Osteocyte (in vitro differentiated cells): Measurements from ENCODE around the gene BOLL. TPM values are rescaled to one million over a fixed set of nuclear protein-coding genes. Genes with fewer than 3 reads are reported as not detected.
A peak's percentile ranks its signal among the peaks of the same experiment; 100 is the strongest.

ENCODE experiments used
- DNase-seq: peaks from one replicate; pipeline ENCODE4 v3.0.0; 2021; ENCODE audit warnings: mixed read lengths; ENCODE audit not compliant: unreplicated experiment; ENCODE audit errors: extremely low spot score
- H3K27ac Mint-ChIP-seq: one replicate; pipeline ENCODE4 v1.8.0; 2021; ENCODE audit warnings: mild to moderate bottlenecking, mixed read lengths; ENCODE audit not compliant: unreplicated experiment
- H3K27me3 Mint-ChIP-seq: one replicate; pipeline ENCODE4 v1.8.0; 2021; ENCODE audit warnings: mixed read lengths; ENCODE audit not compliant: unreplicated experiment
- H3K36me3 Mint-ChIP-seq: one replicate; pipeline ENCODE4 v1.8.0; 2021; ENCODE audit warnings: mixed read lengths; ENCODE audit not compliant: unreplicated experiment
- H3K4me1 Mint-ChIP-seq: one replicate; pipeline ENCODE4 v1.8.0; 2021; ENCODE audit warnings: mixed read lengths; ENCODE audit not compliant: unreplicated experiment
- H3K4me3 Mint-ChIP-seq: one replicate; pipeline ENCODE4 v1.8.0; 2021; ENCODE audit warnings: mild to moderate bottlenecking, moderate library complexity, mixed read lengths; ENCODE audit not compliant: unreplicated experiment
- H3K9me3 Mint-ChIP-seq: one replicate; pipeline ENCODE4 v1.8.0; 2021; ENCODE audit warnings: mixed read lengths; ENCODE audit not compliant: unreplicated experiment
- CTCF ChIP-seq: fragments of 200-600 bp; sonication (generic); IDR thresholded peaks from 2 replicates; pipeline ENCODE4 v1.5.0; 2021; ENCODE audit warnings: antibody characterized with exemption, mild to moderate bottlenecking, moderate library complexity
- total RNA-seq: library from RNA; stranded (reverse); gene quantifications from 2 replicates; pipeline ENCODE4 v1.2.1, GENCODE V29; 2021

The BOLL gene
- total RNA-seq, 1 donor from 2014 or later = not detected

GRCh38 chr2:197708331-197708730 lies 76.8 kb downstream of the BOLL start:
- H3K9me3 Mint-ChIP-seq = no peaks in the 10 kb centered on the region
- no peaks in the 10 kb centered on the region for H3K27me3 Mint-ChIP-seq
- peaks cover 3% of the 10 kb centered on the region for H3K36me3 Mint-ChIP-seq
- DNase-seq = no peak
- H3K4me1 Mint-ChIP-seq = peaks cover 29% of the 10 kb centered on the region
- TF ChIP-seq CTCF = no peak
- H3K4me3 Mint-ChIP-seq = peak overlapping the region; percentile 18
- no peak overlapping the region for H3K27ac Mint-ChIP-seq

GRCh38 chr2:197707316-197708213 lies 77.6 kb downstream of the BOLL start:
- no peak for DNase-seq
- Mint-ChIP-seq H3K27me3 (no peaks in the 10 kb centered on the region), H3K4me3 (peak overlapping the region; percentile 84), H3K4me1 (peaks cover 29% of the 10 kb centered on the region), H3K36me3 (peaks cover 3% of the 10 kb centered on the region), H3K9me3 (no peaks in the 10 kb centered on the region), H3K27ac (no peak overlapping the region)
- peak; percentile 74 for TF ChIP-seq CTCF

- no peak for DNase-seq
- TF ChIP-seq CTCF = no peak
Measured at GRCh38 chr2:197706839-197707207, 78.3 kb downstream of the BOLL start.

GRCh38 chr2:197705912-197706838 lies 78.9 kb downstream of the BOLL start:
- H3K9me3 Mint-ChIP-seq = no peaks in the 10 kb centered on the region
- H3K36me3 Mint-ChIP-seq = peaks cover 3% of the 10 kb centered on the region
- H3K27me3 Mint-ChIP-seq = no peaks in the 10 kb centered on the region
- TF ChIP-seq CTCF = no peak
- H3K4me1 Mint-ChIP-seq = peaks cover 29% of the 10 kb centered on the region
- H3K27ac Mint-ChIP-seq = peak overlapping the region; percentile 66
- no peak for DNase-seq
- H3K4me3 Mint-ChIP-seq = peak overlapping the region; percentile 84

More at GRCh38 chr2:197706839-197707207, 78.3 kb downstream of the BOLL start:
- Mint-ChIP-seq H3K4me1 (peaks cover 29% of the 10 kb centered on the region), H3K36me3 (peaks cover 3% of the 10 kb centered on the region), H3K9me3 (no peaks in the 10 kb centered on the region), H3K27ac (no peak overlapping the region), H3K27me3 (no peaks in the 10 kb centered on the region), H3K4me3 (peak overlapping the region; percentile 84)
